ENCODE measurements around the gene GLS2.

The GLS2 gene

DNA sequence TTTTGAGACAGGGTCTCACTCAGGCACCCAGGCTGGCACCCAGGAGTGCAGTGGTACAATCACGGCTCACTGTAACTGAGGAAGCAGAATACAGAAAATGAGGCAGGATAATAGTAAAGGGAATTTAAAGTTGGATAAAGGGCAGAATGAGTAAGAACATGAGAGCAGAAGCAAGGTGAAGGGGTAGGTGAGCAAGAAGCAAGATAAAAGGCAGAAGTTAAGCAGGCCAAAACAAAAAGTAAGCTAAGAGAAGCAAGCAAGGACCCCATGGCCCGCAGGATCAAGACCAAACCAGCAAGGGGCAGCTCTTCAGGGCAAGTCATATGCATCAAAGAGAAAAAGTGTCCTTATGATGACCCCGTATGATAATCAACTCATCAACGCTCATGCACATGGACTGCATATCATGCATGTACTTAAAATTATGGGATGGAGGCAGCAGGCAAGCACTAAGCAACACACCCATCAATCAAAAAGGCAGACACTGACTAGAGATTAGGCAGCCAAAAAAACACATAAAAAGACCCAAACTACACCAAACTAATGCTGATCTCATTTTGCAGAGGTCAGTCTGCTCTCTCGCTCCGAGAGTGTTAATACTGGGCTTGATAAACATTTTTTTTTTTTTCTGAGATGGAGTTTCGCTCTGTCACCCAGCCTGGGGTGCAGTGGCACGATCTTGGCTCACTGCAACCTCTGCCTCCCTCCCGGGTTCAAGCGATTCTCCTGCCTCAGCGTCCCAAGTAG lies 50.4 kb downstream of the GLS2 start:
- no peak for DNase-seq (ENCODE audit: low spot score)

DNA sequence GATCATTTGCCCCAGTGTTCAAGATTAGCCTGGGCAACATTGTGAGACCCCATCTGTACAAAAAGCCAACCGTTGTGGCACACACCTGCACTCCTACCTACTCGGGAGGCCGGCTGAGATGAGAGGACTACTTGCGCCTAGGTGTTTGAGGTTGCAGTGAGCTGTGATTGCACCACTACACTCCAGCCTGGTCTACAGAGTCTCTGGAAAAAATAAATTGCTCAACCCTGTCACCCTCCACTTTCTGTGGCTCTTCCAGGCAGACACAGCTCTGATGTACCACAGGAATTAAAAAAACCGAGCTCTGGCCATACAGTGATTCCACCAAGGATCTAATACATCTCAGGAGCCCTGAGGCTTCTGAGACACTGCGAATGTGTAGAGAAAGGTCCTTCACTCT lies 53.1 kb downstream of the GLS2 start:
- DNase-seq (ENCODE audit: low spot score), result no peak

DNA sequence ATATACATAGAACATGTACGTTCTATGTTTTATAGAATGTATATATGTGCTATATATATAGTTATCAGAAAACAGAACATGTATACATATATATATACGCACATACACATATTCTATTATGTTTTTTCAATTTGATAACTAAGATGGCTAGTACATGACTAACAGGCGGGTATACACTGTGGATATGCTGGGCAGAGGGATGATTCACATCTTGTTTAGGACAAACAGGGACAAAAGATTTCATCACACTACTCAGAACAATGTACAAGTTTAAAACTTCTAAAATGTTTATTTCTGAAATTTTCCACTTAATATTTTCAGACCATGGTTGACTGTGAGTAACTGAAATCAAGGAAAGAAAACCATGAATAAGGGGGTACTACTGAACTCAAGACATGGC lies 56.1 kb downstream of the GLS2 start:
- no peak for DNase-seq (ENCODE audit: low spot score)

DNA sequence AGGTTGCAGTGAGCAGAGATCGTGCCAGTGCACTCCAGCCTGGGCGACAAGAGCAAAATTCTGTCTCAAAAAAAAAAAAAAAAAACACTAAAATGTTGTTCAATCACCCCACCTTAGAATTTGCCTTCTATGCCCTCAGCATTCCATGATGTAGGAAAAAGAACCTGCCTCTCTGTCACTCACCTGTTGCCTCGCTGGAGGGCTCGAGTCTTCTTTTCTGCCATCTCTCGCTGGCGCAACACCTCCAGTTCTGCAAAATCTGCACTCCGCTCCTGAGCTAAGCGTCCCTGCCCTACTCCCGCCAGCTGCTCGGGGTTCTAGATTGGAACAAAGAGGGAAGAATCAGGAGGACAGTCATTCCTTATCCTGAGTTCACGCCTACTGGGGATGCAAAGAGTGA lies 56.7 kb downstream of the GLS2 start:
- no peak for DNase-seq (ENCODE audit: low spot score)

DNA sequence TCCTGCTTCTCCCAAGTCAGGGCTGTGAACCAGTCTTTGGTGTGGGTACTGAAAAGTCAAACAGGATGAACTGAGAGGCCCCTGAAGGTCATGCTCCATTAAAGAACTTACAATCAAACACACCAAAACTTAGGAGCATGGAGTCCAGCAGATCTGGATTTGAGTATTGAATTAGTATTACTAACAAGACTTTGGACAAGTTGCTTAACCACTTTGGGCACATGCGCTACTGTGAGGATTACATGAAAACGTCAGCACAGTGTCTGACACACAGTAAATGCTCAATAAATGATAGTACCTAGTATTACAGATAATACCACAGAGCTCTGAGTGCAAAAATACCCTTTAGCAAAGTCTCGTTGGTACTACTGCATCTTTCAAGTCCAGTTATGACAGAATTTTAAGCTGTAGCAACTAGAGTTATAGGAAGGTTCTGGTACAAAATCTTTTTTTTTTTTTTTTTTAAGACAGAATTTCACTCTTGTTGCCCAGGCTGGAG lies 62.0 kb downstream of the GLS2 start:
- no peak for DNase-seq (ENCODE audit: low spot score)

DNA sequence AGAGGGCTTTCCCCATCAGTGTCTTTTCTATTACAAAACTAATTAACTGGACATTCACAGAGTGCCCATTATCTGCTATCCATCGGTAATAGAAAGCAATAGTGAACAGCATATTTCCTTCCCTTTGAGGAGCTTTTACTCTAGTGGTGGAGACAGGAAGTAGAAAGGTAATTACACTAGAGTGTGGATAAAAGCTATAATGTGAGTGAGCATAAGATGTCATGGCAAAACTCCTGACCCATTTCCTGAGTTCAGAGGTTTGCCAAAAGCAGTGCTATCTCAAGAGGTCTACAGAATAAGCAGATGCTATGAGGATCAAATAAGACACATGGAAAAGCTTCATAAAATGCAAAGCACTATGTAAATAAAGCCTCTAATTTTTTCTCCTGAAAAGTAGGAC lies 62.8 kb downstream of the GLS2 start:
- DNase-seq (ENCODE audit: low spot score), result peak; percentile 4

Measured in CD4-positive, alpha-beta T cell treated with Interleukin-6 at 100 ng/mL for 8 hours (primary cell).